NB4 (cell line): ENCODE data around the gene SUSD6.

ENCODE experiments used
- CTCF ChIP-seq: IDR thresholded peaks from one replicate; pipeline ENCODE4 v1.5.1; 2012; ENCODE audit warnings: low read depth, low read length
- MAX ChIP-seq: IDR thresholded peaks from 2 replicates; pipeline ENCODE4 v1.6.1; 2011; ENCODE audit warnings: low read depth, low read length
- MYC ChIP-seq: IDR thresholded peaks from 2 replicates; pipeline ENCODE4 v1.6.1; 2011; ENCODE audit warnings: low read depth, low read length
- POLR2A ChIP-seq: IDR thresholded peaks from 2 replicates; pipeline ENCODE4 v1.6.1; 2011; ENCODE audit warnings: mild to moderate bottlenecking; ENCODE audit not compliant: insufficient read length; ENCODE audit errors: extremely low read depth

- TF ChIP-seq MAX (no peak), POLR2A (no peak), CTCF (no peak), MYC (no peak)
Measured at GRCh38 chr14:69694730-69695281, 83.4 kb downstream of the SUSD6 start.
